ENCODE measurements around the gene DEAF1. TPM values are rescaled to one million over a fixed set of nuclear protein-coding genes. Genes with fewer than 3 reads are reported as not detected.
A peak's percentile ranks its signal among the peaks of the same experiment; 100 is the strongest.
"Not testable (repeated sequence)": the region's sequence is repeated elsewhere in the genome, so short reads cannot be mapped to it uniquely, and the experiment has no call there.

Gene DEAF1, protein sequence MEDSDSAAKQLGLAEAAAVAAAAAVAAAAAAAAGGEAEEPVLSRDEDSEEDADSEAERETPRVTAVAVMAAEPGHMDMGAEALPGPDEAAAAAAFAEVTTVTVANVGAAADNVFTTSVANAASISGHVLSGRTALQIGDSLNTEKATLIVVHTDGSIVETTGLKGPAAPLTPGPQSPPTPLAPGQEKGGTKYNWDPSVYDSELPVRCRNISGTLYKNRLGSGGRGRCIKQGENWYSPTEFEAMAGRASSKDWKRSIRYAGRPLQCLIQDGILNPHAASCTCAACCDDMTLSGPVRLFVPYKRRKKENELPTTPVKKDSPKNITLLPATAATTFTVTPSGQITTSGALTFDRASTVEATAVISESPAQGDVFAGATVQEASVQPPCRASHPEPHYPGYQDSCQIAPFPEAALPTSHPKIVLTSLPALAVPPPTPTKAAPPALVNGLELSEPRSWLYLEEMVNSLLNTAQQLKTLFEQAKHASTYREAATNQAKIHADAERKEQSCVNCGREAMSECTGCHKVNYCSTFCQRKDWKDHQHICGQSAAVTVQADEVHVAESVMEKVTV
- total RNA-seq, result 30.9 and 37.6 TPM in 2 replicates

DNA sequence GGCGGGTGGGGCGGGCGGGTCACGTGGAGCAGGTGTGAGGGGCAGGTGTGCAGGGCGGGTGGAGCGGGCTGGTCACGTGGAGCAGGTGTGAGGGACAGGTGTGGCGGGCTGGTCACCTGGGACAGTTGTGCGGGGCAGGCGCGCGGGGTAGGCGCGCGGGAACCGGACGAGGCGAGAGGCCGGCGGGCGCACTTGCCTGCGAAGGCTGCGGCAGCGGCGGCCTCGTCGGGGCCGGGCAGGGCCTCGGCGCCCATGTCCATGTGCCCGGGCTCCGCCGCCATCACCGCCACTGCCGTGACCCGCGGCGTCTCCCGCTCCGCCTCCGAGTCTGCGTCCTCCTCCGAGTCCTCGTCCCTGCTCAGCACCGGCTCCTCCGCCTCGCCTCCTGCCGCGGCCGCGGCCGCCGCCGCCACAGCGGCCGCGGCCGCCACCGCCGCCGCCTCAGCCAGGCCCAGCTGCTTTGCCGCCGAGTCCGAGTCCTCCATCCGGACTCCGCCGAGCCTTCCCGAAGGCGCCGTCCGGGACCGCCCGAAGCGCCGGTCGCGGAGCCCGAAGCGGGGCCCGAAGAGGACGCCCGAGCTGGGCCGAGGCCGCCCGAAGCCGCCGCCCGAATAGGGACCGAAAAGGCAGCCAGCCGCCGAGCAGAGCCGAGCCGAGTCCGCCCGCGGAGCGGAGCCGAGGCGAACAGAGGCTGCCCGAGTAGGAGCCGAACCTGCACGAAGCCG is at the start of gene DEAF1:
Gene DEAF1, minus strand, starts transcription at position 660 of the 725 bp plus-strand sequence. Its CDS starts 175 bp downstream, at position 485.
- peak; percentile 94 to 97 for DNase-seq (ENCODE audit: low read depth in 2 of 2)

DNA sequence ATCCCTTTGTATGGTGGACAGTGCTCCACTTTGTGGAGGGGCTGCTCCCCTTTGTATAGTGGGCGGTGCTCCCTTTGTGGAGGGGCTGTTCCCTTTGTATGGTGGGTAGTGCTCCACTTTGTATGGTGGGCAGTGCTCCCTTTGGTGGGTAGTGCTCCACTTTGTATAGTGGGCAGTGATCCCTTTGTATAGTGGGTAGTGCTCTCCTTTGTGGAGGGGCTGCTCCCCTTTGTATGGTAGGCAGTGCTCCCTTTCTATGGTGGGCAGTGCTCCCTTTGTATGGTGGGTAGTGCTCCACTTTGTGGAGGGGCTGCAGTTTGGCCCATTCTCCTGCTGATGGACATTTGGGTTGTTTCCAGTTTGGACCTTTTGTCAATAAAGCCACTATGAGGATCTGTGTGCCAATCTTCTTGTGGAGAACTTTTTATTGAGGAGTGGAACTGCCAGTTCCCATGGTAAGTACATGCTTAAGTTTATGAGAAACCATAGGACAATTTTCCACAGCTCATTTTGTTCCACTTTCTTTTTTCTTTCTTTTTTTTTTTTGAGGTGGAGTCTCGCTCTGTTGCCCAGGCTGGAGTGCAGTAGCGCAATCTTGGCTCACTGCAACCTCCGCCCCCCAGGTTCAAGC is 47.7 kb upstream of the DEAF1 start:
- DNase-seq (ENCODE audit: low read depth in 2 of 2), result no peak

DNA sequence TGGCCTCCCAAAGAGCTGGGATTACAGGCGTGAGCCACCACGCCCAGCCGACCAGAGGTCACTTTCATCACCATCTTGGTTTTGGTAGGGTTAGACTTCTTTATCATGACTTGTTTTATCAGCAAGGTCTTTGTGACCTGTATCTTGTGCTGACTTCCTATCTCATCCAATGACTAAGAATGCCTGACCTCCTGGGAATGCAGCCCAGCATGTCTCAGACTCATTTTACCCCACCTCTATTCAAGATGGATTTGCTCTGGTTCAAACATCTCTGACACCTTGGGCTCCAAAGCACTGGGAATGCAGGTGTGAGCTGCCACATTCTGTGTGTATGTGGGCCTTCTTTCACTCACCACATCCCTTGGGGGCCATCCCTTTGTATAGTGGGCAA is 47.1 kb upstream of the DEAF1 start:
- no peak for DNase-seq (ENCODE audit: low read depth in 2 of 2)

DNA sequence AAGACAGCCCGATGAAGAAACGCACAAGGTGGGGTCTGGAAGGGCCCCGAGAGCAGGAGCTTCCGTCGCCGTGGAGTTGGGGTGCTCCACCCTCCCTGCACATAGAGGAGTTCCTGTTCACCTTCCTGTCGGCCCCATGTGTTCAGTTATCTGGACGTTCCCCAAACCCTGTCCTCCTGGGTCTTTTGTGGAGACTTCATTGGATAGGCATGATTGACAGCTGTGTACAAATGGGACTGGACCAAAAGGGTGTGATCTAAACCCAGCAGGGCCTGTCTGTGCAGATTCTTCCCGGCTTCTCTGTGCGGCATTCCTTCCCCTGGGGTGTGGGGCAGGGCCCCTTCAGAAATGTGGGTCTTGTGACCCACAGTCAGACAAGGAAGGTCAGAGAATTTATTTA is 42.9 kb upstream of the DEAF1 start:
- not testable (repeated sequence) for DNase-seq (ENCODE audit: low read depth in 2 of 2)

DNA sequence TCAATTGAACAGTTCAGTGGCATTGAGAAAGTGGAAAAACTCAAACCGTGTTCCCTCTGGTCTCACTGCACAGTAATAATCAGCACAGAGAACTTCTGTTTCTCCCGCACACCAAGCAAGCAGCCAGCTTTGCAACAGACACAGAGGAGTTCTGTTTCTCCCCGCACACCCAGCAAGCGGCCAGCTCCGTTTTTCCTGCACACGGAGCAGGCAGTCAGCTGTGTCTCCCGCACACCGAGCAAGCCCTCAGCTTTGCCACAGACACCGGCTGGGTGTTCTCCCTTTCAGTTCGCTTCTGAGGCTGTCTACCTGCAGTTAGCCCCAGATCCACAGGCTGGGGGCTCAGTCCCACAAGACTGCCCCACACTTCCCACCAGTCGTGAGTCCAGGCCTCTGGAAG is 42.3 kb upstream of the DEAF1 start:
- DNase-seq (ENCODE audit: low read depth in 2 of 2), result no peak

DNA sequence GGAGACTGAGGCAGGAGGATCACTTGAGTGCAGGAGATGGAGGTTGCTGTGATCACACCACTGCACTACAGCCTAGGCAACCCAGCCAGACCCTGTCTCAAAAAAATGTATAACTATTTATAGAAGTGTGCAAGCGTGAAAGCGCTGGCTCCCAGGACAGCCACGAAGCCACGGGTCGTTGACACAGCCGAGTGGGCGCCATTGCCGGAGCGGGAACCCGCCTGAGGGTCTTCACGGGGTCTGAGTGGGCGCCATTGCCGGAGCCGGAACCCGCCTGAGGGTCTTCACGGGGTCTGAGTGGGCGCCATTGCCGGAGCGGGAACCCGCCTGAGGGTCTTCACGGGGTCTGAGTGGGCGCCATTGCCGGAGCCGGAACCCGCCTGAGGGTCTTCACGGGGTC is 39.5 kb upstream of the DEAF1 start:
- DNase-seq (ENCODE audit: low read depth in 2 of 2), result not testable (repeated sequence)

DNA sequence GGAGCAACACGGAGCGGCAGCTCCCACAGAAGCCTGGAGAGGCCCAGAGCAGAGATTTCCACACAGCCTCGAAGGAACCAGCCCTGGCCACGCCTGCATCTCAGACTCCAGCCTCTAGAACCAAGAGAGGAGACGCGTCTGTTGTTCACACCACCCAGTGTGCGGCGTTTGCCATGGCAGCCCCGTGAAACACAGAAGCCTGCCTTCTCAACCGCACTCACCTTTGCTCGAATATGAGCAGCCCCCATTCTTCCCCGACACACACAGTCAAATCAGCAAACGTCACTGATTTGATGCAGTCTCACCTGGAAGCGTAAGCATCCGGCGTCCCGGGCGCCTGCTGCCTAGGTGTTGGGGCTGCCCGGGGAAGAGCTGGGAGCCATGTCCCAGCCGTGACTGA is 38.0 kb upstream of the DEAF1 start:
- DNase-seq (ENCODE audit: low read depth in 2 of 2), result no peak

DNA sequence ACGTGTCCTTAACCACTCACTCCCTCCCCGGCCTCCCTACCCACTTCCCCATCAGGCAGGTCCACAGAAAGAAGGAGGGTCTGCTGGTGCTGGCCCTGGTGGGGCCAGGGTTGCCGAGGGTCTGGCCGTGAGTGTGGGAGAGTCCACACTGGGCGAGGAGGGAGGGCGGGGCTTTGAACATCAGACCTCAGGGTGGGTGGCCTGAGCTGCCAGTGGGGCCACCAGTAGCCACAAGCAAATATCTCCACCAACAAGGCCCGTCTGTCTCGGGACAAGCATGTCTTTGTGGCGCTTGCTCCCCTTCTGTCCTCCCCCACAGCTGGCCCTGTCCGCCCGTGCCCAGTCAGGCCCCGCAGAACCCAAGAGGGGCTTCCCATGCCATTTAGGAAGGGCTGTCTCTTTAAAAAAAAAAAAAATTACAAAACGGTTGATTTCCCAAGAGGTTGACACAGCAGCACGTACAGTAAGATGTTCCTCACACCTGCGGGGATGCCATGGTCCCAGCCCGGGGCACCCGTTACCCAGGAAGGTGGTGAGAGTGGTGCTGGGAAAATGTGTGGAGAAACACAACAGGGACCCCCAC is 34.6 kb upstream of the DEAF1 start:
- DNase-seq (ENCODE audit: low read depth in 2 of 2), result no peak

DNA sequence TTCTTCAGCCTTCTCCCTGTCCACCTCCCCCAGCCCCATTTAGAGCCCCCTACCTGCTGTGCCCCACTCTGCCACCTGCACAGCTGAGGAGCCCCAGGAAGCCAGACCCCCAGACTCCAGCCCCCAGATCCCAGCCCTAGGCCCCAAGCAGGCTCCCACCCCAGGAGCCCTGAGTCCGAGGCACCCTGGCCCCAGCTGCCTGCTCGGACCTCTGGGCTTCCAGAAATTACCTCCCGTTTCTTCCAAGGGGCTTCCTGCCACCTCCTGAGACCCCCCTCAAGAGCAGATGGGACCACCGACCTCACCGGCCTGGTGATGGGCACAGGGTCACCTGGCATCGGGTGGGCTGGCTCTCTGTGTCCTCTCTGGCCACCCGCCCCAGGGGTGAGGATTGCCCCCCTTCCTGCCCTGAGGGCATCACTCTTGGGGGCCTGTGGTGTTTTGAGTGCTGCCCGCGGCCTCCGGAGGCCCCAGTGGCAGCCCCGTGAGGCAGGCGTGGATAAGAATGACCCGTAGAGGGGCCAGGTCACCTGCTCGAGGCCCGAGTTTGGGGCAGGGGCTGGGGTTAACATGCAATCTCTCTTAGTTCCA is 34.0 kb upstream of the DEAF1 start:
- DNase-seq (ENCODE audit: low read depth in 2 of 2), result no peak

DNA sequence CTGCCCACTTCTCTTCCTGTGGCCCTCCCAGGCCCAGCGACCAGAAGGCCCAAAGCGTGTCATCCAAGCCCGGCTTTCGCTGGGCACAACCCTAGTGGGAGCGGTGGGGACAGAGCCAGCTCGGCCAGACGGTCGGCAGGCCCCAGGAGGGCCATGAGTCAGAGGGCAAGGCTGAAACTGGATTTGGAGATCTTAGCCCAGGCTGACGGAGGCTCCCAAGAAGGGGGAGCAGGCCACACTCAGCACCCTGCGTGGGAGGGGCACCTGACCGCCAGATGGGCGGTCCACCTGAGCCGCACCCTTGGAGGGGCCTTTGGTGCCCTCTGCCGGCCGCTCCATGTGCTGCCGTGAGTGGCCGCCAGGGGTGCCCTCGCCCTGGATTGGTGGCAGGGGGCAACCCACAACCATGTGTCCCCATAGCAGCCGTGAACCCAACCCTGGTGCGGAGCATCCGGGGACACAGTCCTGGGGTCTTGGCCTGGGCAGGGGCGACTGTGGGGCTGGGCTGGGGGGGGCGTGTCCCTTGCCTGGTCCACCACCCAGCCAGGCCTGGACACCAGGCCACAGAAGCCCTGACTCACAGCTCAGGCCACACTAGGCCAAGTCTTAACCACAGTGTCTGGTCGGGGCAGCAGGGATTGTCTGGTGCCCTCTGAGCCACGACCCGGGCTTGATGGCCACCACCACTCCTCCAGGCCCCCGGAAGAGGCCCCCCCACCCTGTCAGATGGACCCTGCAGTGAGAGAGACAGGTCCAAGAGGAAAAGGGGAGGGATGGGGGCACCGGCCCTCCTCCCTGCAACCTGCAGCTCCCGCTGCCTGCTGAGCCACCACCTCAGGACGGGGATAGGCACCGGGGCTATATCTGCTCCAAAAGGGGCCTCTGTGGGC is 33.1 kb upstream of the DEAF1 start:
- DNase-seq (ENCODE audit: low read depth in 2 of 2), result peak in 1 of 2 donors; percentile 63

DNA sequence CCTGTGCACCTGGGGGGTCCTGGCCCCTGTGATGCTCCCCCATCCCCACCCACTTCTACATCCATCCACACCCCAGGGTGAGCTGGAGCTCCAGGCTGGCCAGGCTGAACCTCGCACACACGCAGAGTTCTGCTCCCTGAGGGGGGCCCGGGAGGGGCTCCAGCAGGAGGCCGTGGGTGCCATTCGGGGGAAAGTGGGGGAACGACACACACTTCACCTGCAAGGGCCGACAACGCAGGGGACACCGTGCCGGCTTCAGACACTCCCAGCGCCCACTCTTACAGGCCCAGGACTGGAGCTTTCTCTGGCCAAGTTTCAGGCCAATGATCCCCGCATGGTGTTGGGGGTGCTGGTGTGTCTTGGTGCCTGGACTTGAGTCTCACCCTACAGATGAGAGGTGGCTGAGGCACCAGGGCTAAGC is 32.3 kb upstream of the DEAF1 start:
- no peak for DNase-seq (ENCODE audit: low read depth in 2 of 2)

DNA sequence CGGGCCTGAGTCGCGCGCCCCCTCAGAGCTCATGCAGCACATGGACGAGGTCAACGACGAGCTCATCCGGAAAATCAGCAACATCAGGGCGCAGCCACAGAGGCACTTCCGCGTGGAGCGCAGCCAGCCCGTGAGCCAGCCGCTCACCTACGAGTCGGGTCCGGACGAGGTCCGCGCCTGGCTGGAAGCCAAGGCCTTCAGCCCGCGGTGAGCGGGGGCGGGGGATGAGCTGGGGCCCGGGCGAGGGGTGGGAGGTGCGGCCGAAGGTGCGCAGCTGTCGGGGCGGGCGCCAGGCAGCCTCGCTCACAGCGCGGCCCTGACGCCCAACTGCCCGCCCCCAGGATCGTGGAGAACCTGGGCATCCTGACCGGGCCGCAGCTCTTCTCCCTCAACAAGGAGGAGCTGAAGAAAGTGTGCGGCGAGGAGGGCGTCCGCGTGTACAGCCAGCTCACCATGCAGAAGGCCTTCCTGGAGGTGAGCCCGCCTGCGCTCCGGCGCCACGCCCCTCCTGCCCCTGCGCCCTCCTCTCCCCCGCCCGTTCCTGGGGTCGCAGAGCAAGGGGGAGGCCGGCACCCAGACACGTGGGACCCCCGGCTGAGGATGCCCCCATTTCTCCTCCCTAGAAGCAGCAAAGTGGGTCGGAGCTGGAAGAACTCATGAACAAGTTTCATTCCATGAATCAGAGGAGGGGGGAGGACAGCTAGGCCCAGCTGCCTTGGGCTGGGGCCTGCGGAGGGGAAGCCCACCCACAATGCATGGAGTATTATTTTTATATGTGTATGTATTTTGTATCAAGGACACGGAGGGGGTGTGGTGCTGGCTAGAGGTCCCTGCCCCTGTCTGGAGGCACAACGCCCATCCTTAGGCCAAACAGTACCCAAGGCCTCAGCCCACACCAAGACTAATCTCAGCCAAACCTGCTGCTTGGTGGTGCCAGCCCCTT is 31.5 kb upstream of the DEAF1 start:
- DNase-seq (ENCODE audit: low read depth in 2 of 2), result peak; percentile 48 to 58

DNA sequence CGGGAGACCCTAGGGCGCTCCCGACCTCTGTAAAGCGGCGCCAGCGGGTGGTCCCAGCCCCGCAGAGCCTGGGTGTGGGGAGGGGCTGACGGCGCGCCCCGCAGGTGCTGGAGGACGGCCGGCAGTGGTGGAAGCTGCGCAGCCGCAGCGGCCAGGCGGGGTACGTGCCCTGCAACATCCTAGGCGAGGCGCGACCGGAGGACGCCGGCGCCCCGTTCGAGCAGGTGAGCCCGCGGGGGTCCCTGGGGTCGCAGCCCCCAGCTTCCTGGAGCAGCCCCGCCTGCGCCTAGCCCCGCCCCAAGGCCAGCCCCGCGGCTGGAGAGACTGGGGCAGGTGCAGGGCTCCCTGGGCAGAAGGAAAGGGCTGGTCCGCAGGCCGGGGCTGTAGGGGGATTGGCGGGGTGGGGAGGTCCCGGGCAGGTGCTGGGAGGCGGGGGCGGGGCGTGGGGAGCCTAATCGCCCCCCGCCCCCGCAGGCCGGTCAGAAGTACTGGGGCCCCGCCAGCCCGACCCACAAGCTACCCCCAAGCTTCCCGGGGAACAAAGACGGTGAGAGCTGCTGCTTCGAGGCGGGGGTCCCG is 30.7 kb upstream of the DEAF1 start:
- DNase-seq (ENCODE audit: low read depth in 2 of 2), result no peak

DNA sequence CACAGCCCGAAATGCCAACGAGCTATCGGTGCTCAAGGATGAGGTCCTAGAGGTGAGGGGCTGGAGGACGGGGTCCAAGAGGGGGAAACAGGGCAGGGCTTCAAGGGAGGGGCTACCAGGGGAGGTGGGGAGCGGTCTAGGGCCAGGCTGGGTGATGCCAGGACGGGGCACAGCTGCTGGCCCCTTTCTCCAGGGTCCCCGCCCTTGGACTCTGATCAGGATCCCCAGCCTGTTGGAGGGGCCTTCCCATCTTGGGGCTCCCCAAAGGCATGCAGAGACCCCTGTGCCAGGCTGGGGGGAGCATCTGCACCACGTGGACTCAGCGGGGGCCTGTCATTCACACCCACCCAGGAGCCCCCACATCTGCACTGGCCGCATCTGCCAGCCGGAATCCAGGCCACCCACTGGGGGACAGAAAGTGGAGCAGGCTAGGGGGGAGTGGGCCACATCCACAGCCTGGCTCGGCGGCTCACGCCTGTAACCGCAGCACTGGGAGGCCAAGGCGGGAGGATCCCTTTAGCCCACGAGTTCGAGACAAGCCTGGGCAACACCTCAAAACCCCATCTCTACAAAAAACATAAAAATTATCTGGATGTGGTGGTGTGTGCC is 29.9 kb upstream of the DEAF1 start:
- no peak for DNase-seq (ENCODE audit: low read depth in 2 of 2)

DNA sequence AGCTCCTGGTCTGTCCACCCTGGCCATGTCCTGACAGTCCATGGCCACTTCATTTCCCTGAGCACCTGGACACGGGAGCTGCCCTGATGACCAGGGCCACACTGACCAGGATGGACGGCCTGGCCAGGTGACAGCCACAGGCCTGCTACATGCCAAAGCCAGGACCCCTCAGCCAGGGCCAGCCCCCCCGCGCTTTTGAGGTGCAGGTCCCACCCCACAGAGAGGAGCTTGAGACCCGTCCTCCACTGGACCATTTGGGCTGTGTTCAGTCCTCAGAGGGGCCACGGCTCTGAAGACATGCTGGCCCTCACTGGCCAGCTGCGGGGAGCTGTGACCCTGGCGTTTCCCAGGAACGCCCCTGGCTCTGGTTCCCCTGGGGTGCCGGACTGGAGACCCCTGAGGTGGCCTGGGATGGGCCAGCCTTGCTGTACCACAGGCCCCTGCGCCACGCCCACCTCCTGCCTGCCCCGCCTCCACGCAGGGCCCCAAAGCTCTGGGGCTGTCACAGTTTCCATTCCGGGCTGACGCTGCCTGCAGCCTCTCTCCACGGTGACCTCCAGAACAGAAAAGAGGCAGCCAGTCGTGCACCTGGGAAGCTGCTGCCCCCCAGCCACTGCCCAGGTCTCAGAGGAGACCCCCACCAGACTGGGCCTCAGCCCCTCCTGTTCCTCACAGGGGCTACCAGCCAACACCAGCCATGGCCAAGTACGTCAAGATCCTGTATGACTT is 29.2 kb upstream of the DEAF1 start:
- DNase-seq (ENCODE audit: low read depth in 2 of 2), result no peak

DNA sequence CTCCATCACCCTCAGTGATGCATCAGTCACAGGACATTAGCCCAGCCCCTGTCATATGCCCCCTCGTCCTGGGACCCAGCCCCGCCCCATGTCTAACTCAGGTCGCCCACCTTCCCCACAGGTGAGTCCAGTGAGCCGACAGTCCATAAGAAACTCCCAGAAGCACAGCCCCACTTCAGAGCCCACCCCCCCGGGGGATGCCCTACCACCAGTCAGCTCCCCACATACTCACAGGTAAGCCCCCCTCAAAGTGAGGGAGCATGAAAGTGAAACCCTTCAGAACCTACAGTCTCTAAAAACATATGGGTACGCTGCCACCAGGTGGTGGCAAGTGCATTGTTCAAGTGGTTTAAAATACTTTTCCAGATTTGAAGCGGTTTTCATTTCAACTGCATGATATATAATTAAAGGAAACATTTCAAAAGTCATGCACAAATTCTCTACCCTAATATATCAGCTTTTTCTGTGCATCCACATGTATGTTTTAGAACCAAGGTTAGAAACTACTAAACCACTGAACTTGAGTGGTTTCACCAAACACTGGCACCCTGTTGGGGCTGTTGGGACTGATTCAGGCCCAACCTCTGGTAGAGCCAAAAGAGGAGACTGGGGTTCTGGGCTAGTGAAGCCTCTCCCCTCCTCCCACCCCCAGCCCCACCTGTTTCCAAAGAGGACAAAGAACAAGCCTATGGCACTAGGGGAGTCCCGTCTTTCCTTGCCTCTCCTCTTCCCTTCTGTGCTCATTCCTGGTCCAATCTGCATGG is 28.3 kb upstream of the DEAF1 start:
- DNase-seq (ENCODE audit: low read depth in 2 of 2), result peak; percentile 55 to 66

DNA sequence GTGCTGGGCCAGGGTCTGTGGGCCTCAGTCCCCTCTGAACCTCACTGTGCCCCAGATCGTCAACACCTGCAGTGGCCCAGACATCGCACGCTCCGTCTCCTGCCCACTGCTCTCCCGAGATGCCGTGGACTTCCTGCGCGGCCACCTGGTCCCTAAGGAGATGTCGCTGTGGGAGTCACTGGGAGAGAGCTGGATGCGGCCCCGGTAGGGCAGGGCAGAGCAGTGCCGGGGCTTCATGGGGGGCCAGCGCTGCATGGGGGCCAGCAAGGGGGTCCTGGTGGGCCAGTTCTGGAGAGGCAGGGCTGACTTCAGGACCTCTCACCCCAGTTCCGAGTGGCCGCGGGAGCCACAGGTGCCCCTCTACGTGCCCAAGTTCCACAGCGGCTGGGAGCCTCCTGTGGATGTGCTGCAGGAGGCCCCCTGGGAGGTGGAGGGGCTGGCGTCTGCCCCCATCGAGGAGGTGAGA is 27.4 kb upstream of the DEAF1 start:
- DNase-seq (ENCODE audit: low read depth in 2 of 2), result no peak

All from dermis microvascular lymphatic vessel endothelial cell (primary cell).